ENCODE data around the gene CORO1C. TPM values are rescaled to one million over a fixed set of nuclear protein-coding genes. Genes with fewer than 3 reads are reported as not detected.
"Not testable (repeated sequence)": the region's sequence is repeated elsewhere in the genome, so short reads cannot be mapped to it uniquely, and the experiment has no call there.

Gene CORO1C
- polyA plus RNA-seq, 1 donor, result 72.3 TPM

- DNase-seq, result no peak
These were observed 53.9 kb downstream of the CORO1C start for GRCh38 chr12:108677381-108677780.

DNA sequence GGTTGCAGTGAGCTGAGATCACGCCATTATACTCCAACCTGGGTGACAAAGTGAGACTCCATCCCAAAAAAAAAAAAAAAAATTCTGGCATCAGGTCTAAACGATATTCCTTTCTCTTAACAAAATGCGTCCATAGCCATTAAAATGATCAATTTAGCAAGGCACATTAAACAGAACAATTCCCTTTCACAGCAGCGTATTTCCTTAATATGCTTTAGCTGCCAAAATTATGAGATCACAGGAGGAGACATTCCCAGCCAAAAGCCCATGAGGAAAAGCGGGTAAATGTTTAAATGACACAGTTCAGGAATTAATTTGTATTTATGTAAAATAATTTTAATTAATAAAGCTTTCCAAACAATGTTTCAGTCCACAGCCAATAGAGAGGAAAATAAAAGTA is 54.6 kb downstream of the CORO1C start:
- DNase-seq, result no peak

DNA sequence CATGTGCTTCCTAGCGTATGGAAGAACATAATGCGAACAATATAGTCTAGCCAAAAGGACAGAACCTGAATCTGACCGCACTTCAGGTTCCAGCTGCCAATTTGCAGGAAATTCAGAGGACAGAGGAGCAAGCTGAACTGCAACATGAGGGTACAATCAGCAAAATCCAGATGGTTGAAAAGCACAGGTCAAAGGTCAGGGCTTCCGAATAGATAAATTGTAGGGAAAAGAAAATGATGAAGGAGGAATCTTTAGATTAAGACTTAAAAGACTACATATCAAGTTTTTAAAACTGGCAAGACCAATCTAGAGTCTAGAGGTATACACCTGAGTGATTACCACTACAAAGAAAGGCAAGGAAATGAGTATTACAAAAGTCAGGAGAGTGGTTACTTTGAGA is 55.5 kb downstream of the CORO1C start:
- no peak for DNase-seq

DNA sequence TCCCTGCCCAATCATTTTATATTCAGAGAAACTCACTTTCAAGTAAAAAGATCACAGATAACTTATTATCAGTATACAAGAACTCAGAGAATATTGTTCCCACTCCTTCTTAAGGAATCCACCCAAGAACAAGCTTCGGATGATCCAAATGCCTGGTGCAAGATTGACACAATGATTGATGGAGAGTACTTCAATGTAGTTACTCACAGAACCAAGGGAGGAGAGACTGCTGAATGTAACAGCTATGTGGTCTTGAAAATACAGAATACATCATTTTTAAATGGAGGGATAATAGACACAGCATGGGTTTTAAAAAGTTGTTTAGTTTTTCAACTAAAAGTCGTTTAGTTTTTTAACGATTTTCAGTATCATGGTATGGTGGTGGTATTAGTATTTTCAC is 59.3 kb downstream of the CORO1C start:
- no peak for DNase-seq

GRCh38 chr12:108671110-108671509 is 60.2 kb downstream of the CORO1C start:
- no peak for DNase-seq

DNA sequence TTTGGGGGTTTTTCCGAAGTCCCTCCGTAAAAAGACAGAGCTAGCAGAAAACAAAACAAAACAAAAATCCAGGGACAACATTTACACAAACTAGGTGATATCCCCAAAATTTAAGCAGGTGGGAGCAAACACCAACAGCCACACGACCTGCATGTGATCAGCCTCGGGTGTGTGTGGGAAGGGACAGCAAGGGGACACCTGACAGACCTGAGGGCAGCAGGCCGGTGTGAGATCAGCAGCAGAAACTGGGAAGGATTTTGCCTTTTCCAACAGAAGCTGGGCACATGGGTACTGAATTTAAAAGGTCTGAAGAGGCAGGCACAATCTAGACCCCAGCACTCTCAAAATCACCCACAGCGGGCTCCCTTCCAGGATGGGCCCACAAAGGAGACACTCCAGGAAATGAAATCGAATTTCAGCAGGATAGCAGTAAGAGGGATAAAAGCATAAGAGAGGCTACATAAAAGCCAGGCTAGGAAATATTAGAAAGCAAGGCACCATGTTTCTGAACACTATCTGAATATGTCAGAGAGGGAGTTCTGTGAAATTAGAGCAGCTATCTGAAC is 61.2 kb downstream of the CORO1C start:
- DNase-seq, result no peak

- no peak for DNase-seq
These were observed 62.8 kb downstream of the CORO1C start for GRCh38 chr12:108668542-108668941.

DNA sequence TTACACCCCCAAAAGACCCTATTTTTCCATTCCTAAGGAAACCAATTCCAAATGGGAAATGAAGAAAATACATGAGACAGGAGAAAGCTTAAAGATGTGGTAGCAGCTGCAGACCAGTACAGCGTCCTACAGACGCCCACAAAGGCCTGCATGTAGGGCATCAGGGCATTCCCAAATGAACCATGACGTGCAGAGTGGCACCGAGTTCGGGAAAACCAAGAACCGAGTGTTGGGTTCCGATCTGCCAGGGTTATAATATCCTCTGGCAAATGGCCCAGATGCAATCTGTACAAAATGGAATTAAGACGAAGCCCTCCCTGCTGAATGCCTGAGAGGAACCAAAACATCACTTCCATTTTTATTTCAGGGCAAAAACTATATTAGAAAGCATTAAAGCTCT is 63.3 kb downstream of the CORO1C start:
- no peak for DNase-seq

DNA sequence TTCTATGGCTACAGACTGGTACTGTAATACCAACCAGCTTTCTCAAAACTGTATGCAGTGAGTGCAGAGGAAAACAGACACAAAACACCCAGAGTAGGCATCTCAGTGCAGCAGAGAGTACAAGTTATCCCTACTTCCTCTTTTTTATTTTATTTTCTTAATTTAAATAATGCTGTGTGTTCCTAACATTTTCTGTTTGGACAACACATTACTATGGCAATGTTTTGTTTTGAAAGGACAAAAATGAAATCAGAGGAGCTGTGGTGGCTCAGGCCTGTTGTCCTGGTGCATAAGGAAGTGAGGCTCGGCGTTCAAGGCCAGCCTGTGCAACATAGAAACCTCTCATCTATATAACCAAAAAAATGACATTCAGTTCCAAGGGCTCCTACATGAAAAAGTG is 64.0 kb downstream of the CORO1C start:
- DNase-seq, result no peak

- DNase-seq, result no peak
These were observed 64.9 kb downstream of the CORO1C start for GRCh38 chr12:108666401-108666881.

DNA sequence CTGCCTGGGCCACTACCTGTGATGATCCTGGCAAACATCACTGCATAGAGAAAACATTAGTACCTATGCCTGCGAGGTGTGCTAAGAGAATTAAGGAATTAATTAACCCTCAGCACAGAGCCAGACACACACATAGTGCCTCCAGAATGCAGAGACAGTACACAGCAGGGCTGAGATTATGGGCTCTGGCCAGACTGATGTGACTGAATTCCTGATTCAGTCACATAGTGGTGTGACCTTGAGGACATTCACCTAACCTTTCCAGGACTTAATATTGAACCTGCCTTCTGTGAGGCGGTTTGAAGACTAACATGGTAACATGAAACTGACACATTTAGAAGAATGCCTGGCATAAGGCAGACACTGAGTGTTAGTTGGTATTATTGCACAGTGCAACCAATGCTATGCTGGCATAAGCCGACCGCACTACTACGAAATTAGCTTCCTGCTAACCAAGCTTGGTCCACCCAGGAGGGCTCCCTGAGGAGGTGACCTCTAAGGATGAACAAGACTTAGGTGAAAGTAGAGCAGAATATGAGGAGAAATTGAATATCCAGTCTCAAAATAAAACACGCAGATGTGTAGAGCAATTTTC is 65.6 kb downstream of the CORO1C start:
- no peak for DNase-seq

DNA sequence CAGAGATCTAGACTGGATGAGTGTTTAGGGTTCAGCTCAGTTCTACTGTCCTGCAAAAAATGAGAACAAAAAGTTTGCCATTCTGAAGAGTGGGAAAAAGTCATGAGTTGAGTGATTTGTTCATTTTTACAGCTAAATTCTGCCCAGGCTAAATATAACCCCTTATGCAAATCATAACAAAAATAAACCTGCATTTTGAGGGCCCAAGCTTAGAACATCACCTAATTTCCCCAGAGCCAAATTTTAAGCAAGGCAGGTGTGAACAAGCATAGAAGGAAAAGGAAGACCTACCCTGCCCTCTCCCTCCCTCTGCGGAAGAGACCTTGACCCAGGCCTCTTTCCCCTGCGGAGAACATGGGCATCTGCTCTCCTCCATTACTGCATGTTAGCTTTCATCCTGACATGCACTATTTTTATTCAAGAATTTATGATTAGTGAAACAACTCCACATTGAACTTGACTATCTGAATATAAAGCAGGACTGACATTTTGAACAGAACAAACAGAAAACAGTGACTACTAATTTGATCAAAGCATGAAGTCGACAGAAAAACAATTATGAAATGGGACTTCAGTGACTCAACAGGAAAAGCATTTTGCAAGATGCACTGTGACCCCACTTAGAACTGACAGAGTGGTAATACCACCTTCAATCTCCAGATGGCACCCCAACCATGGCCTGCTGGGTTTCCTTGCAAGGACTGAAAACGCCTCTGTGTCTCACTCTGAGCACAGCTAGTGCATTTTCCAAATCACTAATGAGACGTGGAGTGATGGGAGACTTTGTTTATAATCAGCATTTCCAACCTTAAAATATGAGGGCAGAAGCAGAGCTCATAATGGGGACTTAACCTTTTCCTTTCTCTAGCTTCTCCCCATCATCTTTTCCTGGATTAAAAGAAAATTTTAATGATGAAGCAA is 66.7 kb downstream of the CORO1C start:
- peak; percentile 86 for DNase-seq

DNA sequence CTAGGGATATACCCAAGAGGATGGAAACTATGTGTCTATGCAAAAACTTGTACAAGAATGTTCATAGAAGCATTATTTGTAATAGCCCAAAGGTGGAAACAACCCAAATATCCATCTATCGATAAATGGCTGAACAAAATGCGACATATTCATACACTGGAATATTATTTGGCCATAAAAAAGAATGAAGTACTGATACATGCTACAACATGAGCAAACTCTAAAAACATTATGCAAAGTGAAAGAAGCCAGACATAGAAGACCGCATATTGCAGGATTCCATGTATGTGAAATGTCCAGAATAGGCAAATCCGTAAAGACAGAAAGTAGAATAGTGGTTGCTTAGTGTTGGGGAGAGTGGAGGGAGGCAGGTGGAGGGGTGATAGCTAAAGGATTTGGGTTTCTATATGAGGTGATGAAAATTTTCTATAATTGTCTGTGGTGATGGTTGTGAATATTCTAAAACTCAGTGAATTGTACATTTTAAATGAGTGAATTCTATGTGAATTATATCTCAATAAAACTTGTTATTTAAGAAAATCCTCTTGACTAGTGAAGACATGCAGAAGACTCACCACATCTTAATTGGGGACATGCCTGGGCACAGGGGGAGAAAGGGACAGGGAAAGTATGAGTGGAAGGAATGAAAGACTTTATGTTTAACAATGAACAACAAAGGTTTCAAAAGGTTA is 67.8 kb downstream of the CORO1C start:
- no peak for DNase-seq

- DNase-seq, result not testable (repeated sequence)
These were observed 73.2 kb downstream of the CORO1C start for GRCh38 chr12:108658115-108658514.

DNA sequence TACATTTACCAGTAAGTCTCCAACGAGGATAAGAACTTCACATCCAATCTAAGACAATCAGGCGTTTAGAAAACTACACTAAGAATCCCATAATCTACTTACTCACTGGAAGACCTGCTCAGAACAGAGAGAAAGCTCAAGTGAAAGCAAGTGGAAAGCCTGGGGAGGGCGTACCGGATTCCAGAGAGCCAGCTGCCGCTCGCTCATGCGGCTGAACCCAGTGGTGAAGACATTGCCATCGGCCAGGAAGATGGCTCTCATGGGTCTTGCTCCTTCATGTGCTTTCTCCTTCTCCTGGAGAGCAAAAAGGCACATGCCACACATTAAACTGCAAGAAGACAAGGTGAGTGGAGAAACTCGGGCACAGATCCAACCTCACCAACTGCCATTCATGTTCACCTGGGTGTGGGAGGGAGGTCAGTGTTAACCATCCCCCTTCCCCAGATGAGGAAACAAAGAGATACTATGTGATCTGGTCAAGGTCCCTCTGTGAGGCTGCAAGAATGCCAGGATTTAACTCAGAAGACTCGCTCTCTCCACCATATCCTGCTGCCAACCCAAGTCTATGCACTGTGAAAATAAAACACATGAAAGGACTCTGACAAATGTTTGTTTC is 74.1 kb downstream of the CORO1C start:
- DNase-seq, result no peak

DNA sequence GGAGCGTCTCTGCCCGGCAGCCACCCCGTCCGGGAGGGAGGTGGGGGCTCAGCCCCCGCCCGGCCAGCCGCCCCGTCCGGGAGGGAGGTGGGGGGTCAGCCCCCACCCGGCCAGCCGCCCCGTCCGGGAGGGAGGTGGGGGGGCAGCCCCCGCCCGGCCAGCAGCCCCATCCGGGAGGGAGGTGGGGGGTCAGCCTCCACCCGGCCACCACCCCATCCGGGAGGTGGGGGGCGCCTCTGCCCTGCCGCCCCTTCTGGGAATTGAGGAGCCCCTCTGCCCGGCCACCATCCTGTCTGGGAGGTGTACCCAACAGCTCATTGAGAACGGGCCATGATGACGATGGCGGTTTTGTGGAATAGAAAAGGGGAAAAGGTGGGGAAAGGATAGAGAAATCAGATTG is 75.1 kb downstream of the CORO1C start:
- DNase-seq, result not testable (repeated sequence)

DNA sequence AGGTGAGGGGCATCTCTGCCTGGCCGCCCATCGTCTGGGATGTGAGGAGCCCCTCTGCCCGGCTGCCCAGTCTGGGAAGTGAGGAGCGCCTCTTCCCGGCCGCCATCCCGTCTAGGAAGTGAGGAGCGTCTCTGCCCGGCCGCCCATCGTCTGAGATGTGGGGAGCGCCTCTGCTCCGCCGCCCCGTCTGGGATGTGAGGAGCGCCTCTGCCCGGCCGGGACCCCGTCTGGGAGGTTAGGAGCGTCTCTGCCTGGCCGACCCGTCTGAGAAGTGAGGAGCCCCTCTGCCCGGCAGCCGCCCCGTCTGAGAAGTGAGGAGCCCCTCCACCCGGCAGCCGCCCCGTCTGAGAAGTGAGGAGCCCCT is 75.5 kb downstream of the CORO1C start:
- DNase-seq, result not testable (repeated sequence)

GRCh38 chr12:108654622-108655021 is 76.7 kb downstream of the CORO1C start:
- DNase-seq, result not testable (repeated sequence)

GRCh38 chr12:108653922-108654321 is 77.4 kb downstream of the CORO1C start:
- no peak for DNase-seq

- DNase-seq, result no peak
These were observed 78.2 kb downstream of the CORO1C start for GRCh38 chr12:108653082-108653516.

DNA sequence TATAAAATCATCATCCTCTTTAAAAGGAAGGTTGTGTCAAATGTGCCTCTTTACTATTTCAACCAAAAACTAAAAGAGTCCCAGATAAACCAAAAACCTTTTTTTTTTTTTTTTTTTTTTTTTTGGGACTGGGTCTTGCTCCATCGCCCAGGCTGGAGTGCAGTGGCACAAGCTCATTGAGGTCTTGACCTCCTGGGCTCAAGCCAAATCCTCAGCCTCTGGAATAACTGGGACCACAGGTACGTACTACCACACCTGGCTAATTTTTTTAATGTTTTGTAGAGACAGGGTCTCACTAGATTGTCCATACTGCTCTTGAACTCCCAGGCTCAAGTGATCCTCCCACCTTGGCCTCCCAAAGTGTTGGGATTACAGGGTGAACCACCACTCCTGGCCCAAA is 81.2 kb downstream of the CORO1C start:
- DNase-seq, result no peak

DNA sequence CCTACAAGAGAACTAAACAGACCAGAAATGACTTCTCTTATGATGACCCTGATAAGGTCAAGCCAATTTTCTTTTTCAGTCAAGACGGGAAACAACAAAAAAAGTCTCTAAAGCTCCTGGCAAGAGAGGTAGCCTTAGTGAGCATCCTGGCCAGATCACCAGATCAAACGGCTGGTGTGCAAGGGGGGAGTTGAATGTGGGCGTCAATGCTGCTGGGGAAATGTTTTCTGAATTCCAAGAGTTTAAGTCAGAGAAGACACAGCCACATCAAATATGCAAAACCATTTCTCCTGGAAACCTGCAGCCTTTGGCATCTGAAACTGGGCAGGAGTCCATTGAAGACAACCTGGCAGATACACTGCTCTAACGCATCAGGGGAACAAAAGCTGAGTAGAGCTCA is 81.6 kb downstream of the CORO1C start:
- DNase-seq, result no peak

Measured in left kidney (tissue), 2 donors.